Measurements from ENCODE around the gene CCNG2. TPM values are rescaled to one million over a fixed set of nuclear protein-coding genes. Genes with fewer than 3 reads are reported as not detected.

The CCNG2 gene
- total RNA-seq, 4 donors from 2014 or later = 7.7 to 12.6 (median 9.7) TPM

GRCh38 chr4:77145842-77146185, 11.2 kb upstream of the CCNG2 start:
- in situ Hi-C loops (cut with MboI; ENCODE audit: low sequenced_read_pairs in 4 of 4) = no loop called here
- no peak for ATAC-seq
- intact Hi-C loops (cut with DNase I; ENCODE audit: low total_unique reads) = no loop called here
- Histone ChIP-seq H3K4me3 (no peak overlapping the region), H3K9me3 (no peaks in the 10 kb centered on the region), H3K27me3 (no peaks in the 10 kb centered on the region), H3K36me3 (no peaks in the 10 kb centered on the region), H3K4me1 (peaks cover 0 to 4% of the 10 kb centered on the region in 2 donors), H3K27ac (no peak overlapping the region)
- TF ChIP-seq, protein P1, sequence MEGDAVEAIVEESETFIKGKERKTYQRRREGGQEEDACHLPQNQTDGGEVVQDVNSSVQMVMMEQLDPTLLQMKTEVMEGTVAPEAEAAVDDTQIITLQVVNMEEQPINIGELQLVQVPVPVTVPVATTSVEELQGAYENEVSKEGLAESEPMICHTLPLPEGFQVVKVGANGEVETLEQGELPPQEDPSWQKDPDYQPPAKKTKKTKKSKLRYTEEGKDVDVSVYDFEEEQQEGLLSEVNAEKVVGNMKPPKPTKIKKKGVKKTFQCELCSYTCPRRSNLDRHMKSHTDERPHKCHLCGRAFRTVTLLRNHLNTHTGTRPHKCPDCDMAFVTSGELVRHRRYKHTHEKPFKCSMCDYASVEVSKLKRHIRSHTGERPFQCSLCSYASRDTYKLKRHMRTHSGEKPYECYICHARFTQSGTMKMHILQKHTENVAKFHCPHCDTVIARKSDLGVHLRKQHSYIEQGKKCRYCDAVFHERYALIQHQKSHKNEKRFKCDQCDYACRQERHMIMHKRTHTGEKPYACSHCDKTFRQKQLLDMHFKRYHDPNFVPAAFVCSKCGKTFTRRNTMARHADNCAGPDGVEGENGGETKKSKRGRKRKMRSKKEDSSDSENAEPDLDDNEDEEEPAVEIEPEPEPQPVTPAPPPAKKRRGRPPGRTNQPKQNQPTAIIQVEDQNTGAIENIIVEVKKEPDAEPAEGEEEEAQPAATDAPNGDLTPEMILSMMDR (IDR thresholded peaks at IDR 0.05 in 4 of 5, conservative IDR thresholded peaks at IDR 0.05 in 1 of 5) = no peak
- no peak for TF ChIP-seq POLR2A (IDR thresholded peaks at IDR 0.05)
- DNase-seq = no peak

- no peak for DNase-seq
- Histone ChIP-seq H3K9me3 (no peaks in the 10 kb centered on the region), H3K27ac (no peak overlapping the region), H3K4me3 (no peak overlapping the region), H3K36me3 (no peaks in the 10 kb centered on the region), H3K27me3 (no peaks in the 10 kb centered on the region), H3K4me1 (peaks cover 0 to 4% of the 10 kb centered on the region in 2 donors)
- no peak for ATAC-seq
- TF ChIP-seq POLR2A (IDR thresholded peaks at IDR 0.05) = no peak
- TF ChIP-seq, protein P1 (IDR thresholded peaks at IDR 0.05 in 4 of 5, conservative IDR thresholded peaks at IDR 0.05 in 1 of 5) = no peak
- intact Hi-C loops (cut with DNase I; ENCODE audit: low total_unique reads) = no loop called here
- in situ Hi-C loops (cut with MboI; ENCODE audit: low sequenced_read_pairs in 4 of 4) = no loop called here
Observed at GRCh38 chr4:77146186-77147078, 10.6 kb upstream of the CCNG2 start.

GRCh38 chr4:77147079-77147782, 9.8 kb upstream of the CCNG2 start:
- in situ Hi-C loops (cut with MboI; ENCODE audit: low sequenced_read_pairs in 4 of 4) (no loop called here), intact Hi-C loops (cut with DNase I; ENCODE audit: low total_unique reads) (no loop called here)
- no peak overlapping the region for H3K4me3 ChIP-seq
- DNase-seq = no peak
- no peaks in the 10 kb centered on the region for H3K27me3 ChIP-seq
- no peaks in the 10 kb centered on the region for H3K9me3 ChIP-seq
- H3K36me3 ChIP-seq = no peaks in the 10 kb centered on the region
- no peak overlapping the region for H3K27ac ChIP-seq
- peaks cover 0 to 4% of the 10 kb centered on the region in 2 donors for H3K4me1 ChIP-seq
- TF ChIP-seq, protein P1 (IDR thresholded peaks at IDR 0.05 in 4 of 5, conservative IDR thresholded peaks at IDR 0.05 in 1 of 5) = no peak
- no peak for TF ChIP-seq POLR2A (IDR thresholded peaks at IDR 0.05)
- no peak for ATAC-seq

GRCh38 chr4:77148078-77148477, 8.9 kb upstream of the CCNG2 start:
- Histone ChIP-seq H3K4me1 (no peaks in the 10 kb centered on the region), H3K27me3 (no peaks in the 10 kb centered on the region), H3K9me3 (no peaks in the 10 kb centered on the region), H3K36me3 (no peaks in the 10 kb centered on the region), H3K4me3 (no peak overlapping the region), H3K27ac (no peak overlapping the region)
- DNase-seq = no peak
- in situ Hi-C loops (cut with MboI; ENCODE audit: low sequenced_read_pairs in 4 of 4) = no loop called here
- ATAC-seq = no peak
- intact Hi-C loops (cut with DNase I; ENCODE audit: low total_unique reads) = no loop called here
- no peak for TF ChIP-seq POLR2A (IDR thresholded peaks at IDR 0.05)
- TF ChIP-seq, protein P1 (IDR thresholded peaks at IDR 0.05 in 4 of 5, conservative IDR thresholded peaks at IDR 0.05 in 1 of 5) = no peak

All from gastrocnemius medialis (tissue), 4 donors.